ENCODE measurements around the gene IDH3G.

The IDH3G gene

GRCh38 chrX:153784325-153784967 is 9.7 kb downstream of the IDH3G start:
- DNase-seq: no peak

- DNase-seq: no peak
Observed at GRCh38 chrX:153783378-153784013, 10.7 kb downstream of the IDH3G start.

- no peak for DNase-seq
Observed at GRCh38 chrX:153782871-153783270, 11.3 kb downstream of the IDH3G start.

GRCh38 chrX:153782313-153782712 is 11.9 kb downstream of the IDH3G start:
- no peak for DNase-seq

- DNase-seq: no peak
Observed at GRCh38 chrX:153781428-153782047, 12.6 kb downstream of the IDH3G start.

- DNase-seq: no peak
Observed at GRCh38 chrX:153780678-153781427, 13.3 kb downstream of the IDH3G start, which contains the start of gene SRPK3. Gene SRPK3 (plus strand): TSS chrX:153781041. CDS start chrX:153781087, 46 bp downstream.

- no peak for DNase-seq
Observed at GRCh38 chrX:153779891-153780677, 14.1 kb downstream of the IDH3G start.

GRCh38 chrX:153778684-153779101 is 15.5 kb downstream of the IDH3G start:
- DNase-seq: no peak

GRCh38 chrX:153778181-153778580 is 16.0 kb downstream of the IDH3G start:
- DNase-seq: no peak

GRCh38 chrX:153777261-153778090 is 16.7 kb downstream of the IDH3G start:
- DNase-seq: no peak

- no peak for DNase-seq
Observed at GRCh38 chrX:153776611-153777045, 17.5 kb downstream of the IDH3G start.

- DNase-seq: no peak
Observed at GRCh38 chrX:153776120-153776599, 18.0 kb downstream of the IDH3G start.

- no peak for DNase-seq
Observed at GRCh38 chrX:153775293-153776119, 18.7 kb downstream of the IDH3G start.

- no peak for DNase-seq
Observed at GRCh38 chrX:153774576-153775292, 19.4 kb downstream of the IDH3G start.

- no peak for DNase-seq
Observed at GRCh38 chrX:153773741-153774575, 20.2 kb downstream of the IDH3G start.

- DNase-seq: no peak
Observed at GRCh38 chrX:153773218-153773611, 21.0 kb downstream of the IDH3G start.

GRCh38 chrX:153772316-153773217 is 21.6 kb downstream of the IDH3G start:
- DNase-seq: no peak
